ENCODE results near the gene GMCL1. TPM values are rescaled to one million over a fixed set of nuclear protein-coding genes. Genes with fewer than 3 reads are reported as not detected.
"Not testable (repeated sequence)": the region's sequence is repeated elsewhere in the genome, so short reads cannot be mapped to it uniquely, and the experiment has no call there.

The GMCL1 gene
- total RNA-seq, 2 experiments from 2014 or later: 14.2 to 16.1 TPM

DNA sequence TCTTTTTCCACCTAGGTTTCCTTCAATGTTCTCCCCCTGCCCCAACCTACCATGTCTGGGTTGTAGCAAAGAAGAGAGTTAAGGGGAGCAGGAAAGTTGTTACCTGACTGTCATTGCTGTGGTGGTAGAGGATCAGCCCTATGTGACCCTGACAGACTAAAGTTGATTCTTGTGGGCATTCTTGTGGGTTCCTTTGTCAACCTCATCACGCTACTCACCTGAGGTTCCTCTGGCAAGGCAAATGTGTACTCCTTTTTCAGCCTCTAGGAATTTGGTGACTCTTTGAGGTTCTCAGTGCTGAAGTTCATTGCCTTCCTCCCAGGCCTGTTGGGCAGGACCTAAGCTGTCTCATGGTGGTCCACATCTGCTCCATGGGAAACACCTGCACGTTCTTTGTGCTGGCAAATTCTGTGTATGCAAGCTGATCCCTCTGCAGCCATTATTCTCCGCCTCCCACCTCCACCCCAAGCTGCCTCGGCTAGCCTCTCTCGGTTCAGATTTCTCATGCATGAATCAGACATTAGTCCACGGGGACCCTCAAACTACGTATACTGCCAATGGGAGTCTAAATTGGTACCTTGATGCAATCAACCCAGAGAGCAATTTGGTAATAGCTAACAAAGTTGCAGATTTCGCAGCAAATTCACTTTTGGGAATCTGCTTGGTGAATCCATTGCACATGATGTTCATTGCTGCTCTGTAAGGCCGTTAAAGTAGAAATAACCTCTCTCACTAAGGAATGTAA is 1.5 kb upstream of the GMCL1 start:
- no peaks in the 10 kb centered on the region for H3K27me3 Mint-ChIP-seq
- peak overlapping the region; percentile 79 for H3K4me3 Mint-ChIP-seq
- H3K9me3 Mint-ChIP-seq: no peaks in the 10 kb centered on the region
- H3K36me3 Mint-ChIP-seq: peaks cover 10% of the 10 kb centered on the region
- peaks cover 26% of the 10 kb centered on the region for H3K4me1 Mint-ChIP-seq
- H3K27ac Mint-ChIP-seq: peak overlapping the region; percentile 89
- no peak for DNase-seq

GRCh38 chr2:69828938-69829255 is 563 bp upstream of the GMCL1 start:
- H3K36me3 Mint-ChIP-seq: peaks cover 18% of the 10 kb centered on the region

DNA sequence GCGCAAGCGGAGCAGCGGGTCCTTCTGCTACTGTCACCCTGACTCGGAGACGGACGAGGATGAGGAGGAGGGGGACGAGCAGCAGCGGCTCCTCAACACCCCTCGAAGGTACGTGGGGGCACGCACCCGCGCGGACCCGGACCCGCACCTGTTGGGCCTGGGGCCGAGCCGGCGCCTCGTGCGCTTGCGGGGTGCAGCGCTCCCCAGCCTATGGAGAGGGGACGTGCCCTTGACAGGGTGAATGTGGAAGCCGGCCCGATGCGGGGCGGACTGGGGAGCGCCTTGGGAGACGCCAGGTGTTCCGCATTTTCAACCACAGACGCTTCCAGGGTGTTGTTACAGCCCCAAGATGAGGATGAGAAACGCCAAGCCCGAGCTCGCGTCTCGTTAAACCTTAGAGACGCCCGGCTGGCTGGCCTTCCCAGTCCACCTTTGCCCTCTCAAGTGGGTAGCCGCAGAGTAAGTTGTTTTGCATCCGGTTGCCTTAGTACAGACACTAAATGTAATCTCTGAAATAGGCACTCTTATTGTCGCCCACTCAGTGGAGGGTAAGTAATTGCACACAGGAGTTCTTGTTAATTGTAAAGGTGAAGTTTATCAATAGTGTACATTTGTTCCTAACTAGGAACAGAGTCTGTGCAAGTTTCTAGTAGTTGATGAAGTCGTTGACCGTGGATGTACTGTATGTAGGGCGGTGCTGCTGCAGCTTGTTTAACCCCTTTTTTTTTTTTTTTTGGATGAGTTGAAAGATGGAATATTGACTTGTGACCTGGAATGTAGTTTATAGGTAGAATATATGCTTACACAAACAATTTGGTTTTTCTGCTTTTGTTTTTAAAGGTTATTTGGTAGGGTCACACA is 815 bp downstream of the GMCL1 start:
- Mint-ChIP-seq H3K36me3 (peaks cover 29% of the 10 kb centered on the region), H3K4me1 (peaks cover 49% of the 10 kb centered on the region), H3K4me3 (peak overlapping the region; percentile 79), H3K27me3 (no peaks in the 10 kb centered on the region), H3K9me3 (no peaks in the 10 kb centered on the region), H3K27ac (peak overlapping the region; percentile 89)
- DNase-seq: peak; percentile 46

More at GRCh38 chr2:69828938-69829255, 563 bp upstream of the GMCL1 start:
- Mint-ChIP-seq H3K27me3 (no peaks in the 10 kb centered on the region), H3K9me3 (no peaks in the 10 kb centered on the region), H3K27ac (peak overlapping the region; percentile 89), H3K4me1 (peaks cover 36% of the 10 kb centered on the region), H3K4me3 (peak overlapping the region; percentile 79)
- no peak for DNase-seq

DNA sequence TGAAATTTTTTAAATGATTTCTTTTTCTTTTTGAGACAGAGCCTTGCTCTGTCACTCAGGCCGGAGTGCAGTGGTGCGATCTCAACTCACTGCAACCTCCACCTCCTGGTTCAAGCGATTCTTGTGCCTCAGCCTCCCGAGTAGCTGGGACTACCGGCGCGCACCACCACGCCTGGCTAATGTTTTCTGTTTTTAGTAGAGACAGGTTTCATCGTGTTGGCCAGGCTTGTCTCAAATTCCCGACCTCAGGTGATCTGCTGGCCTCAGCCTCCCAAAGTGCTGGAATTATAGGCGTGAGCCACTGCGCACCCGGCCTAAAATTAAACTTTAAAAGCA is 1.4 kb downstream of the GMCL1 start:
- Mint-ChIP-seq H3K36me3 (peaks cover 29% of the 10 kb centered on the region), H3K27ac (peak overlapping the region; percentile 3), H3K4me3 (peak overlapping the region; percentile 79), H3K4me1 (peaks cover 55% of the 10 kb centered on the region)
- not testable (repeated sequence) for H3K27me3 Mint-ChIP-seq, H3K9me3 Mint-ChIP-seq, DNase-seq

GRCh38 chr2:69831354-69831905 is 2.0 kb downstream of the GMCL1 start:
- H3K27ac Mint-ChIP-seq: peak overlapping the region; percentile 15
- DNase-seq: no peak
- H3K27me3 Mint-ChIP-seq: no peaks in the 10 kb centered on the region
- peak overlapping the region; percentile 66 for H3K4me3 Mint-ChIP-seq
- no peaks in the 10 kb centered on the region for H3K9me3 Mint-ChIP-seq
- peaks cover 29% of the 10 kb centered on the region for H3K36me3 Mint-ChIP-seq
- H3K4me1 Mint-ChIP-seq: peaks cover 61% of the 10 kb centered on the region

- H3K36me3 Mint-ChIP-seq: peaks cover 33% of the 10 kb centered on the region
- H3K27ac Mint-ChIP-seq: no peak overlapping the region
Observed at GRCh38 chr2:69833752-69834151, 4.3 kb downstream of the GMCL1 start.

DNA sequence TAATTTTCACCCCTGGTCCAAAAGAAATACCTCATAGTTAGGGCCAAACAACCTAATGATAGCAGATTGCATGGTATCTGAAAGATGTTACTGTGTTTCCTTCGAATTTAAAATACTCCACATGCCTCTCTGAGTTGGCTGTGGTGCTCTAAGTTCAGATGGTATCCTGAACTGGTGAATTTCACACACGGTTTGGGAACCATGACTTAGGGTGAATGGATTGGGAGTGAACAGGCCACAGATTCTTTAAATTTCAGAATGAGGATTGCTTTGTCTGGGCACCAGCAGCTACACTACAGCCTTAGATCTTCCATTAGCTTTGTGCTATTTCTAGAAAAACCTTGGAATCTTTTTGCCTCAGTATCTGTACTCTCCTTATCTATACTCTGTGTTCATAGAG is 6.2 kb downstream of the GMCL1 start:
- no peak overlapping the region for H3K27ac Mint-ChIP-seq
- no peaks in the 10 kb centered on the region for H3K27me3 Mint-ChIP-seq
- no peak overlapping the region for H3K4me3 Mint-ChIP-seq
- peaks cover 52% of the 10 kb centered on the region for H3K4me1 Mint-ChIP-seq
- H3K36me3 Mint-ChIP-seq: peaks cover 40% of the 10 kb centered on the region
- H3K9me3 Mint-ChIP-seq: no peaks in the 10 kb centered on the region
- DNase-seq: no peak

More at GRCh38 chr2:69833752-69834151, 4.3 kb downstream of the GMCL1 start:
- Mint-ChIP-seq H3K9me3 (no peaks in the 10 kb centered on the region), H3K27me3 (no peaks in the 10 kb centered on the region), H3K4me1 (peaks cover 52% of the 10 kb centered on the region), H3K4me3 (peak overlapping the region; percentile 8)
- no peak for DNase-seq

DNA sequence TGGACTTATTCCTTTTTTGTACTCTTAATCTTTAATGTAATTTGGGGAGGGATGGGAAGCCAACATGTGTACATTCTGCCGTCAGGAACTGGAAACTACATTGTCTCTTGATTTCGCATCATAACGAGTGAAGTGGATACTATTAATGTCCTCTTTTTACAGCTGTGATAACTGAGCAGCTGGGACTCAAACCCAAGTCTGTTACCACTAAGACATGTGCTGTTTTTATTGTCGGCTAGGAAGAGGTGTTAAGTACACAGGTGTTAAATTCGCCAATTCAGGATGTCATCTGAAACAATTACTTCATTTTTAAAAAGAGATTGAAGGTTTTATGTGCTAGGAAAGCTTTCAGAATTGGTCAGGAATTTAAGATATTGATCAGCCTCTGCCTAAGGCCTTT is 6.9 kb downstream of the GMCL1 start:
- H3K27ac Mint-ChIP-seq: no peak overlapping the region
- H3K4me1 Mint-ChIP-seq: peaks cover 52% of the 10 kb centered on the region

DNA sequence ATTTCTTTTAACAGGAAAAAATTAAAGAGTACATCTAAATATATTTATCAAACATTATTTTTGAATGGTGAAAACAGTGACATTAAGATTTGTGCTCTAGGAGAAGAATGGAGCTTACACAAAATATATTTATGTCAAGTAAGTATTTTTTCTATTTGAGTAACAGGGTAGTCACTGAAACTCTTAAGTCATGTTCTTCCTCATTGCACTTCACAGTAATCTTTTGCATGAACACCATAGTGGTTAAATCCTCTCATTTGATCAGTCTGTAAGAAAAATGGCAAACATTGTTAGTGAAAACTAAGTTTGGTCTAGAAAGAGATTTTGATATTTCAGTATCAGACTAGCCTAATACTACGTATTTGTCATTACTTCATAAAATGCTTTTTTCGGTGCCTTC is 8.1 kb downstream of the GMCL1 start:
- Mint-ChIP-seq H3K4me3 (no peak overlapping the region), H3K36me3 (peaks cover 34% of the 10 kb centered on the region), H3K27me3 (no peaks in the 10 kb centered on the region), H3K27ac (no peak overlapping the region), H3K4me1 (peaks cover 43% of the 10 kb centered on the region), H3K9me3 (no peaks in the 10 kb centered on the region)
- no peak for DNase-seq

More for the DNA sequence above, 6.9 kb downstream of the GMCL1 start:
- H3K36me3 Mint-ChIP-seq: peaks cover 40% of the 10 kb centered on the region
- H3K9me3 Mint-ChIP-seq: no peaks in the 10 kb centered on the region
- H3K27me3 Mint-ChIP-seq: no peaks in the 10 kb centered on the region
- no peak overlapping the region for H3K4me3 Mint-ChIP-seq
- DNase-seq: no peak

DNA sequence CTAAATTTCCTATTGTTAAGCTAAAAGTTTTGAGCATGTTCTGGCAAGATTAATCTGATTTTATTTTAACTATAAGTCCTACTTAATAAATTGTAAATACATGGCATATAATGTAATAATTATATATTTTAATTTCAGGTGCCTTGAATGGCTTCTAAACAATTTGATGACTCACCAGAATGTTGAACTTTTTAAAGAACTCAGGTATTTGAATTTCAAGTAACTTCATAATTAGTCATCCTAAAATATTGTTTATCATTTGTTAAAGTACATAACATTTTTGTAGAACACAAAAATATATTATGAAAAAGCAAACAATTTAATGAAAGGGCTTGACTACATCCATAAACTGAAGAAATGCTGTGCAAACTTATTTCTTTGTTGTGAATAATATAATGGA is 14.5 kb downstream of the GMCL1 start:
- H3K9me3 Mint-ChIP-seq: no peaks in the 10 kb centered on the region
- H3K4me3 Mint-ChIP-seq: no peak overlapping the region
- H3K27me3 Mint-ChIP-seq: no peaks in the 10 kb centered on the region
- peaks cover 10% of the 10 kb centered on the region for H3K4me1 Mint-ChIP-seq
- H3K36me3 Mint-ChIP-seq: peaks cover 19% of the 10 kb centered on the region
- no peak for DNase-seq
- H3K27ac Mint-ChIP-seq: no peak overlapping the region

DNA sequence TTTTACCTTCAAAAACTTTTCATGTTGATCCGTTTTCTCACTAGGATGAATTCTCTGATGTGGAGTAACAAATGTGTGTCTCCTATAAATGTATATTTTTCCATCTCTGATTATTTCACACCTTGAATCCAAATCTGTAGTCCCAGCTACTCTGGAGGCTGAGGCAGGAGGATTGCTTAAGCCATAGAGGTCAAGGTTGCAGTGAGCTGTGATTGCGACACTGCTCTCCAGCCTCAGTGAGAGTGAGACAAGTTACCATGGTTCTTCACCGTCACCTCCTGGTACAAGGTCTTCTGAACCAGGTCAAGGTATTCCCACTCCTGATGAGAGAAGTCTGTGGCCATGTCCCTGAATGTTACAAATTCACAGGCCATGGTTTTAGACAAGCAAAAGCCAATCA is 15.1 kb downstream of the GMCL1 start:
- Mint-ChIP-seq H3K4me3 (no peak overlapping the region), H3K27ac (no peak overlapping the region), H3K36me3 (peaks cover 14% of the 10 kb centered on the region), H3K9me3 (no peaks in the 10 kb centered on the region), H3K27me3 (no peaks in the 10 kb centered on the region), H3K4me1 (peaks cover 10% of the 10 kb centered on the region)
- DNase-seq: no peak

DNA sequence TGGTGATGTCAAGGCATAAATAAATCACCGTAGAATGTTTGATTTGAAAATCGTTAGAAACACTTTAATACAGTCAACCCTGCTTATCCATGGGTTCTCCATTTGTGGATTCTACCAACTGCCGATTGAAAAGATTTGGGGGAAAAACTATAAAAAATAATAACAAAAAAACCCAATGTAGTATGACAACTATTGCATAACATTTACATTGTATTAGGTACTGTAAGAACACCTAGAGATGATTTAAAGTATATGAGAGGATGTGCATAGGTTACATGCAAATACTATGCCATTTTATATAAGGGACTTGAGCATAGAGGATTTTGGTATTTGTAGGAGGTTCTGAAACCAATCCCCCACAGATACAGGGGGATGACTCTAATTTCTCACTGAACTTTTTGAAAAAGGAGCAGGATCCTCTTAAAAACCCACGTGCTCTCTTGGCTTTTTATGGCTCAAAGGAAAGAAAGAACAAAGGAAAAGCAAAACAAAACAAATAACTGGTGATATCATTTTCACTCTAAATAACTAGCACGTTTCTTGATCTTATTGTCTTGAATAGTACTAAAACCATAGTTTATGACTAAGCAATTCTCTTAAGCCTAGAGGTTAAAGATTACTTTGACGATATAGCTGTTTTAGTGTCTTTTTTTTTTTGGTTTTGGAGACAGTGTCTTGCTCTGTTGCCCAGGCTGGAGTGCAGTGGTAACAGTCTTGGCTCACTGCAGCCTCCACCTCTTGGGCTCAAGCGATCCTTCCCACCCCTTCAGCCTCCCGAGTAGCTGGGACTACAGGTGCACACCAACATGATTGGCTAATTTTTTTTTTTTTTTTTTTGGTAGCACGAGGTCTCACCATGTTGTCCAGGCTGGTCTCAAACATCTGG is 17.0 kb downstream of the GMCL1 start:
- Mint-ChIP-seq H3K27ac (no peak overlapping the region), H3K27me3 (no peaks in the 10 kb centered on the region), H3K36me3 (peaks cover 10% of the 10 kb centered on the region), H3K4me1 (peaks cover 10% of the 10 kb centered on the region), H3K9me3 (no peaks in the 10 kb centered on the region), H3K4me3 (no peak overlapping the region)
- no peak for DNase-seq

DNA sequence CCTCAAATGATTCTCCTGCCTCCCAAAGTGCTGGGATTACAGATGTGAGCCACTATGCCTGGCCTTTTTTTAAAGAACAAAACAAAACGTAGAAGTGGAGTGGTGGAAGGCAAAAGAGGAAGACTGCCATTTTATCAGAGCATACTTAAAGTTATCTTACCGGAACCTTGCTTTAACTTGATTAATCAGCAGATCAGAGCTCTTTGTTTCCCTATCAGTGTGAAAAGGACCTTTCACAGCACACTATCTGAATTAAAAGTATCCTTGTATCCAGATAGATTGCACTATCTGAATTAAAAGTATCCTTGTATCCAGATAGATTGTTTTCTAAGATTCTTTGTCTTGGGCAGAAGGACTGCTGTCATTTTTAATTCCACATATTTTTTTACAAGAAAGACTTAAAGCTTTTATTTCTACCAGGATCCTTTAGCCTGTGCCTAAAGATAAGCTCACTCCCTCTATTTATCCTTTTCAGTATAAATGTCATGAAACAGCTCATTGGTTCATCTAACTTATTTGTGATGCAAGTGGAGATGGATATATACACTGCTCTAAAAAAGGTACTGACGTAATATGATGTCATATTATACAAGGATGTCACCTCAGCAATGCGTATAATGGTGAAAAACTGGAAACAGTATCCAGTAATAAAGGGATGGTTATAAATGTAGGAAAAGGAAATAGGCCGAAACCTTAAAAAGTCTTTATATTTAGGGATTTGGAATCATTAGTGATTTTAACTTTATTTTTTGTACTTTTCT is 17.8 kb downstream of the GMCL1 start:
- no peak overlapping the region for H3K27ac Mint-ChIP-seq
- H3K4me3 Mint-ChIP-seq: no peak overlapping the region
- peaks cover 10% of the 10 kb centered on the region for H3K36me3 Mint-ChIP-seq
- H3K27me3 Mint-ChIP-seq: no peaks in the 10 kb centered on the region
- no peak for DNase-seq
- no peaks in the 10 kb centered on the region for H3K9me3 Mint-ChIP-seq
- H3K4me1 Mint-ChIP-seq: peaks cover 10% of the 10 kb centered on the region

DNA sequence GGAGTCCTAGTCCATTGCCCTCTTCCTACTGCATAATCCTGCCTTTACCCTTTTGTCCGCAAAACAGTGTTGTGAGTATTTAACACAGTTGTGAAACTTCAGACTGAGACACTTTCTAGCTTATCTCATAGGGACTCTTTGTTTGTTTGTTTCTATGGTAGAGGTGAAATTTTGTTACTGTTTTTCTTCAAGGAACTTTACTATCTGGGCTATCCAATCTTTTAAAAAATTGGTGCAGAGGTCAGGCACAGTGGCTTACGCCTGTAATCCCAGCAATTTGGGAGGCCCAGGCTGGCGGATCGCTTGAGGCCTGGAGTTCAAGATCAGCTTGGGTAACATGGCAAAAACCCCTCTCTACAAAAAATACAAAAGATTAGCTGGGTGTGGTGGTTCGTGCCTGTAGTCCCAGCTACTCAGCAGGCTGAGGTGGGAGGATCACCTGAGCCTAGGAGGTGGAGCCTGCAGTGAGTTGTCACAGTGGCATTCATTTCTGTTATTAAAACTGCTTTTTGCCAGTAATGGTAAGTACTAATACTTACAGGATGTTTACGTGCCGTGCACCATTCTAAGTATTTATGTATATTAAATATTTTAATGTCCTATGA is 18.8 kb downstream of the GMCL1 start:
- Mint-ChIP-seq H3K27me3 (no peaks in the 10 kb centered on the region), H3K4me1 (peaks cover 10% of the 10 kb centered on the region), H3K27ac (no peak overlapping the region)

More for the DNA sequence above, 18.8 kb downstream of the GMCL1 start:
- Mint-ChIP-seq H3K36me3 (peaks cover 10% of the 10 kb centered on the region), H3K9me3 (no peaks in the 10 kb centered on the region), H3K4me3 (no peak overlapping the region)
- no peak for DNase-seq

Measured in activated naive CD8-positive, alpha-beta T cell treated with anti-CD3 and anti-CD28 coated beads for 36 hours (primary cell).